A549 (cell line): ENCODE data around the gene TMEM38B.

Experiments used
- RCOR1 ChIP-seq: fragments of 150-350 bp; IDR thresholded peaks from 2 replicates; pipeline ENCODE4 v1.6.1; 2014; ENCODE audit warnings: antibody characterized with exemption, low read length, low read depth
- USF2 ChIP-seq: fragments of 450-650 bp; IDR thresholded peaks from 2 replicates; pipeline ENCODE4 v1.6.1; 2014; ENCODE audit warnings: antibody characterized with exemption
- TF ChIP-seq, protein P1 (sequence below): fragments of >200 bp; sonication (Bioruptor Twin); formaldehyde crosslinking; IDR thresholded peaks from 3 replicates; pipeline ENCODE4 v1.5.1; 2016

DNA sequence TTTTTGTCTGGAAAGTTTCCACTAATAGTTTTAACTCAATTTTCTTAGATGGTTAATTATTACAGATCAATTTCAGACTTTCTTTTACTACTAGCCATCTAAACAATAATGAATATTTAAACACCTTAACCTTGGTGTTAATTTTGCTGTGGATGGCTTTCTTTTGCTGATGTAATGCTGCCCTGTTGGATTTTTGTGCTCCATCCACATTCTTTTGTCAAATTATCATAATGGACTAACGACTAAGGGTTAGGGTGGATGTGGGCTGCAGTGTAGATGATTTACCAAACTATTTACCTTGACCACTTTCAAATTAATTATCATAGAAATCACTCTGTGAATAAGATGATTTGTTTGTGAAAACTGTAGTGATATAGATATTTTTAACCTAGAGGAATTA, 15.6 kb upstream of the TMEM38B start:
- TF ChIP-seq, protein P1, sequence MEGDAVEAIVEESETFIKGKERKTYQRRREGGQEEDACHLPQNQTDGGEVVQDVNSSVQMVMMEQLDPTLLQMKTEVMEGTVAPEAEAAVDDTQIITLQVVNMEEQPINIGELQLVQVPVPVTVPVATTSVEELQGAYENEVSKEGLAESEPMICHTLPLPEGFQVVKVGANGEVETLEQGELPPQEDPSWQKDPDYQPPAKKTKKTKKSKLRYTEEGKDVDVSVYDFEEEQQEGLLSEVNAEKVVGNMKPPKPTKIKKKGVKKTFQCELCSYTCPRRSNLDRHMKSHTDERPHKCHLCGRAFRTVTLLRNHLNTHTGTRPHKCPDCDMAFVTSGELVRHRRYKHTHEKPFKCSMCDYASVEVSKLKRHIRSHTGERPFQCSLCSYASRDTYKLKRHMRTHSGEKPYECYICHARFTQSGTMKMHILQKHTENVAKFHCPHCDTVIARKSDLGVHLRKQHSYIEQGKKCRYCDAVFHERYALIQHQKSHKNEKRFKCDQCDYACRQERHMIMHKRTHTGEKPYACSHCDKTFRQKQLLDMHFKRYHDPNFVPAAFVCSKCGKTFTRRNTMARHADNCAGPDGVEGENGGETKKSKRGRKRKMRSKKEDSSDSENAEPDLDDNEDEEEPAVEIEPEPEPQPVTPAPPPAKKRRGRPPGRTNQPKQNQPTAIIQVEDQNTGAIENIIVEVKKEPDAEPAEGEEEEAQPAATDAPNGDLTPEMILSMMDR = no peak
- TF ChIP-seq USF2 = no peak
- no peak for TF ChIP-seq RCOR1
